Left ventricle myocardium inferior (tissue), 1 donor: ENCODE measurements around the gene PNPLA6. TPM values are rescaled to one million over a fixed set of nuclear protein-coding genes. Genes with fewer than 3 reads are reported as not detected.

ENCODE experiments used
- DNase-seq: peaks from one replicate; pipeline ENCODE4 v3.0.0-alpha.2; 2020
- H3K27ac ChIP-seq: fragments of 200-600 bp; replicated peaks from 2 replicates; pipeline ENCODE4 v1.8.0; 2021
- H3K27me3 ChIP-seq: fragments of 200-600 bp; 2 replicates; pipeline ENCODE4 v1.8.0; 2021; ENCODE audit warnings: low read depth
- H3K36me3 ChIP-seq: fragments of 200-600 bp; 2 replicates; pipeline ENCODE4 v1.8.0; 2021
- H3K4me1 ChIP-seq: fragments of 200-600 bp; 2 replicates; pipeline ENCODE4 v1.8.0; 2021
- H3K4me3 ChIP-seq: fragments of 200-600 bp; 2 replicates; pipeline ENCODE4 v1.8.0; 2021; ENCODE audit warnings: mild to moderate bottlenecking, moderate library complexity
- H3K9me3 ChIP-seq: fragments of 200-600 bp; replicated peaks from 2 replicates; pipeline ENCODE4 v1.8.0; 2021
- intact Hi-C: fragments of 100-400 bp; cut with micrococcal nuclease; formaldehyde crosslinking; loops from one replicate; pipeline ENCODE4 v1.11.0; 2022
- total RNA-seq: library from RNA; stranded (reverse); fragmentation: NEBNext Ultra II Directional; extraction: Animal tissue kit (Norgen Biotek cat#: 25700); gene quantifications from one replicate; pipeline ENCODE4 v1.2.1, GENCODE V29; 2021
- TF ChIP-seq, protein P1 (sequence below): fragments of 200-600 bp; IDR thresholded peaks from 2 replicates; pipeline ENCODE4 v1.8.0; 2021; ENCODE audit warnings: antibody characterized with exemption, mild to moderate bottlenecking, borderline replicate concordance
- donor health status: DM: no; HTN: yes; CAD: no; lungs with severe emphysema.

Gene PNPLA6
- total RNA-seq, 1 donor from 2014 or later = 52.7 TPM

- TF ChIP-seq, protein P1, sequence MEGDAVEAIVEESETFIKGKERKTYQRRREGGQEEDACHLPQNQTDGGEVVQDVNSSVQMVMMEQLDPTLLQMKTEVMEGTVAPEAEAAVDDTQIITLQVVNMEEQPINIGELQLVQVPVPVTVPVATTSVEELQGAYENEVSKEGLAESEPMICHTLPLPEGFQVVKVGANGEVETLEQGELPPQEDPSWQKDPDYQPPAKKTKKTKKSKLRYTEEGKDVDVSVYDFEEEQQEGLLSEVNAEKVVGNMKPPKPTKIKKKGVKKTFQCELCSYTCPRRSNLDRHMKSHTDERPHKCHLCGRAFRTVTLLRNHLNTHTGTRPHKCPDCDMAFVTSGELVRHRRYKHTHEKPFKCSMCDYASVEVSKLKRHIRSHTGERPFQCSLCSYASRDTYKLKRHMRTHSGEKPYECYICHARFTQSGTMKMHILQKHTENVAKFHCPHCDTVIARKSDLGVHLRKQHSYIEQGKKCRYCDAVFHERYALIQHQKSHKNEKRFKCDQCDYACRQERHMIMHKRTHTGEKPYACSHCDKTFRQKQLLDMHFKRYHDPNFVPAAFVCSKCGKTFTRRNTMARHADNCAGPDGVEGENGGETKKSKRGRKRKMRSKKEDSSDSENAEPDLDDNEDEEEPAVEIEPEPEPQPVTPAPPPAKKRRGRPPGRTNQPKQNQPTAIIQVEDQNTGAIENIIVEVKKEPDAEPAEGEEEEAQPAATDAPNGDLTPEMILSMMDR = no peak
- intact Hi-C loops = no loop called here
- H3K27me3 ChIP-seq = peaks cover 17% of the 10 kb centered on the region
- H3K36me3 ChIP-seq = no peaks in the 10 kb centered on the region
- peaks cover 10% of the 10 kb centered on the region for H3K4me1 ChIP-seq
- DNase-seq = no peak
- H3K27ac ChIP-seq = no peak overlapping the region
- H3K4me3 ChIP-seq = no peak overlapping the region
- H3K9me3 ChIP-seq = no peaks in the 10 kb centered on the region
Observed at GRCh38 chr19:7509625-7510024, 25.9 kb upstream of the PNPLA6 start.

GRCh38 chr19:7512400-7512851 lies 23.1 kb upstream of the PNPLA6 start:
- intact Hi-C loops = no loop called here
- Histone ChIP-seq H3K4me3 (no peak overlapping the region), H3K27ac (no peak overlapping the region), H3K27me3 (no peaks in the 10 kb centered on the region), H3K9me3 (no peaks in the 10 kb centered on the region), H3K4me1 (peaks cover 23% of the 10 kb centered on the region), H3K36me3 (no peaks in the 10 kb centered on the region)
- TF ChIP-seq, protein P1 = no peak
- DNase-seq = no peak

GRCh38 chr19:7513809-7514642 lies 21.5 kb upstream of the PNPLA6 start:
- DNase-seq = no peak
- Histone ChIP-seq H3K4me1 (peaks cover 25% of the 10 kb centered on the region), H3K27ac (peak overlapping the region; percentile 94), H3K36me3 (peaks cover under 1% of the 10 kb centered on the region), H3K9me3 (no peaks in the 10 kb centered on the region), H3K4me3 (no peak overlapping the region), H3K27me3 (no peaks in the 10 kb centered on the region)
- TF ChIP-seq, protein P1 = no peak
- intact Hi-C loops = no loop called here

DNA sequence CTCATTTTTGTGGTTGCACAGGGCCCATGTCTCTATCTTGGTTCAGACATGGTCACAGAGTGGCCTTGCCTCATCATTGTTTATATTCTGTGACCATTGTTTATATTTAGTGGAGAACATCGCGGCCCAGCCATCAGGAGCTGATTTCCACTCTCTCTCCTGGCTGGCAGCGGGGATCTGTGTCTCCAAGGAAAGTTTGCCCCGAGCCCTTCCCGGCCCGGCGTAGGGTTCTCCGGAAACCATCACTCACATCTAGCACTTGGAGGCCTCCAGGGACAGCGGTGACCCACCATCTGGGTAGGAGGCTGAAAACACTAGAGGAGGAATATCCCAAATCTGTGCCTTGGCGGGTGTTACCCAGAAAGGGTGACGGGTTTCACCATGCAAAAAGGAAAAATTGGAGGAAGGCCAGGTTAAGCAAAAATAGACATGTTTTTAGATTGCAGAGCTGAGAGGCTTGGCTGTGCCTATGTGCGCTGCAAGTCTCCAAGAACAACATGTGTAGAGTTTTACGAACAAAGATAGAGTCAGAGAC lies 20.3 kb upstream of the PNPLA6 start:
- Histone ChIP-seq H3K4me1 (peaks cover 25% of the 10 kb centered on the region), H3K4me3 (peak overlapping the region; percentile 90), H3K27me3 (no peaks in the 10 kb centered on the region), H3K36me3 (peaks cover 12% of the 10 kb centered on the region), H3K27ac (peak overlapping the region; percentile 94), H3K9me3 (no peaks in the 10 kb centered on the region)
- no peak for DNase-seq
- intact Hi-C loops = no loop called here
- TF ChIP-seq, protein P1 = no peak

- Histone ChIP-seq H3K27me3 (no peaks in the 10 kb centered on the region), H3K36me3 (peaks cover 13% of the 10 kb centered on the region), H3K4me1 (peaks cover 27% of the 10 kb centered on the region), H3K4me3 (peak within 1 kb of the TSS; percentile 90), H3K27ac (peak within 1 kb of the TSS; percentile 94), H3K9me3 (no peaks in the 10 kb centered on the region)
- intact Hi-C loops = no loop called here
- DNase-seq = peak; percentile 85
- TF ChIP-seq, protein P1 = no peak
Observed at GRCh38 chr19:7515645-7516151, 19.8 kb upstream of the PNPLA6 start, which contains the start of gene ZNF358. Gene ZNF358 (plus strand): TSS chr19:7516103. CDS start chr19:7519243, 3,140 bp downstream.
